Upper lobe of left lung (tissue), 4 donors: ENCODE results near the gene USP17L12.
"Not testable (repeated sequence)": the region's sequence is repeated elsewhere in the genome, so short reads cannot be mapped to it uniquely, and the experiment has no call there.

ENCODE experiments used
- EP300 ChIP-seq, 4 donors: sonication (generic); formaldehyde crosslinking; IDR thresholded peaks; one replicate each; pipeline ENCODE4 v1.5.1; 2017; ENCODE audit warnings: antibody characterized with exemption in 4 of 4, control low read depth in 2 of 4
- POLR2A ChIP-seq, 4 donors: fragments of 450-650 bp; IDR thresholded peaks; one replicate each; pipeline ENCODE4 v1.5.1; 2016 to 2017; ENCODE audit warnings: antibody characterized with exemption in 4 of 4, mild to moderate bottlenecking in 2 of 4
- POLR2AphosphoS5 ChIP-seq, 2 donors: sonication (generic); formaldehyde crosslinking; IDR thresholded peaks; one replicate each; pipeline ENCODE4 v1.5.1; 2017; ENCODE audit warnings: antibody characterized with exemption in 2 of 2
- TF ChIP-seq, protein P1 (sequence below), 6 experiments: fragments of 450-650 bp in 4 of 6; fragments of 200-600 bp in 2 of 6; sonication (generic) in 2 of 6; IDR thresholded peaks; one replicate each; pipeline ENCODE4 v1.5.1; 2016 to 2019; ENCODE audit warnings: antibody characterized with exemption in 6 of 6

DNA sequence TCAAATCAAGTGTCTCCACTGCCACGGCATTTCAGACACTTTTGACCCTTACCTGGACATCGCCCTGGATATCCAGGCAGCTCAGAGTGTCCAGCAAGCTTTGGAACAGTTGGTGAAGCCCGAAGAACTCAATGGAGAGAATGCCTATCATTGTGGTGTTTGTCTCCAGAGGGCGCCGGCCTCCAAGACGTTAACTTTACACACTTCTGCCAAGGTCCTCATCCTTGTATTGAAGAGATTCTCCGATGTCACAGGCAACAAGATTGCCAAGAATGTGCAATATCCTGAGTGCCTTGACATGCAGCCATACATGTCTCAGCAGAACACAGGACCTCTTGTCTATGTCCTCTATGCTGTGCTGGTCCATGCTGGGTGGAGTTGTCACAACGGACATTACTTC lies 10.3 kb downstream of the USP17L12 start:
- TF ChIP-seq, protein P1, sequence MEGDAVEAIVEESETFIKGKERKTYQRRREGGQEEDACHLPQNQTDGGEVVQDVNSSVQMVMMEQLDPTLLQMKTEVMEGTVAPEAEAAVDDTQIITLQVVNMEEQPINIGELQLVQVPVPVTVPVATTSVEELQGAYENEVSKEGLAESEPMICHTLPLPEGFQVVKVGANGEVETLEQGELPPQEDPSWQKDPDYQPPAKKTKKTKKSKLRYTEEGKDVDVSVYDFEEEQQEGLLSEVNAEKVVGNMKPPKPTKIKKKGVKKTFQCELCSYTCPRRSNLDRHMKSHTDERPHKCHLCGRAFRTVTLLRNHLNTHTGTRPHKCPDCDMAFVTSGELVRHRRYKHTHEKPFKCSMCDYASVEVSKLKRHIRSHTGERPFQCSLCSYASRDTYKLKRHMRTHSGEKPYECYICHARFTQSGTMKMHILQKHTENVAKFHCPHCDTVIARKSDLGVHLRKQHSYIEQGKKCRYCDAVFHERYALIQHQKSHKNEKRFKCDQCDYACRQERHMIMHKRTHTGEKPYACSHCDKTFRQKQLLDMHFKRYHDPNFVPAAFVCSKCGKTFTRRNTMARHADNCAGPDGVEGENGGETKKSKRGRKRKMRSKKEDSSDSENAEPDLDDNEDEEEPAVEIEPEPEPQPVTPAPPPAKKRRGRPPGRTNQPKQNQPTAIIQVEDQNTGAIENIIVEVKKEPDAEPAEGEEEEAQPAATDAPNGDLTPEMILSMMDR (IDR thresholded peaks at IDR 0.05), result not testable (repeated sequence)
- TF ChIP-seq POLR2AphosphoS5, EP300, POLR2A (IDR thresholded peaks at IDR 0.05): not testable (repeated sequence)
